Heart right ventricle (tissue), 16 donors: ENCODE measurements around the gene CRYBA2. TPM values are rescaled to one million over a fixed set of nuclear protein-coding genes. Genes with fewer than 3 reads are reported as not detected.

Experiments used
- ATAC-seq, 8 donors: fragments of 200-7000 bp; cut with Tn5 transposase; one replicate each; pipeline ENCODE4 v1.9.1; 2020; ENCODE audit warnings: mild to moderate bottlenecking in 8 of 8, moderate library complexity in 8 of 8, moderate number of reproducible peaks in 1 of 8
- DNase-seq, 2 donors: peaks; one replicate each; pipeline ENCODE4 v3.0.0-alpha.2; 2020
- H3K27ac ChIP-seq, 10 donors: fragments of 200-600 bp; sonication (generic) in 2 of 10; one replicate each; pipeline versions ENCODE4 v1.5.0 to v1.8.0; 2020 to 2022; ENCODE audit warnings: mild to moderate bottlenecking in 3 of 10
- H3K27me3 ChIP-seq, 7 donors: fragments of 200-600 bp; one replicate each; pipeline ENCODE4 v1.8.0; 2021 to 2022; ENCODE audit warnings: mild to moderate bottlenecking in 2 of 7
- H3K36me3 ChIP-seq, 9 donors: fragments of 200-600 bp; sonication (generic) in 1 of 9; one replicate each; pipeline versions ENCODE4 v1.5.0 to v1.8.0; 2020 to 2022; ENCODE audit warnings: mild to moderate bottlenecking in 2 of 9
- H3K4me1 ChIP-seq, 9 donors: fragments of 200-600 bp; sonication (generic) in 1 of 9; one replicate each; pipeline versions ENCODE4 v1.5.0 to v1.8.0; 2020 to 2022; ENCODE audit warnings: mild to moderate bottlenecking in 4 of 9
- H3K4me3 ChIP-seq, 10 donors: fragments of 200-600 bp; sonication (generic) in 2 of 10; one replicate each; pipeline versions ENCODE4 v1.5.0 to v1.8.0; 2020 to 2022; ENCODE audit warnings: mild to moderate bottlenecking in 7 of 10, moderate library complexity in 2 of 10
- H3K9me3 ChIP-seq, 11 donors: fragments of 200-600 bp in 10 of 11; sonication (generic) in 2 of 11; one replicate each; pipeline versions ENCODE4 v1.5.0 to v1.8.0; 2013 to 2022; ENCODE audit warnings: mild to moderate bottlenecking in 2 of 11, control low read depth in 1 of 11, moderate library complexity in 1 of 11
- WGBS, 2 donors: extraction: QIAGEN DNeasy Blood & Tissue Kit; methylation state at CpG; one replicate each; pipeline ENCODE4 v1.1.7; 2013; ENCODE audit warnings: inconsistent platforms in 1 of 2; 5-methylcytosine and 5-hydroxymethylcytosine counted together
- intact Hi-C, 10 donors: fragments of 100-400 bp; cut with DNase I; formaldehyde crosslinking; loops; one replicate each; pipeline versions ENCODE4 v1.11.1 to v1.14.2; 2022
- polyA plus RNA-seq, 2 donors: library from polyadenylated mRNA; stranded (reverse); fragments of 200-250 nt; gene quantifications; one replicate each; pipeline ENCODE4 v1.2.3, GENCODE V29; 2013
- total RNA-seq, 10 donors: library from RNA; stranded (reverse); fragmentation: NEBNext Ultra II Directional in 3 of 10; extraction: Animal tissue kit (Norgen Biotek cat#: 25700) in 3 of 10; gene quantifications; one replicate each; pipeline versions ENCODE4 v1.2.1 to v1.2.4, GENCODE V29; 2021 to 2023
- TF ChIP-seq, protein P1 (sequence below), 9 donors: fragments of 200-600 bp; sonication (generic) in 2 of 9; IDR thresholded peaks; one replicate each; pipeline versions ENCODE4 v1.5.0 to v1.8.0; 2021 to 2022; ENCODE audit warnings: antibody characterized with exemption in 9 of 9, mild to moderate bottlenecking in 5 of 9, moderate library complexity in 1 of 9
- donor health status: Arrhythmogenic right ventricular cardiomyopathy.
- donor health status: ischemic (EF 13 %, LVEDD 7.1; RV severe dilation, severe dysfunction).
- donor health status: healthy with polysubstance abuse.
- donor health status: DM: no; HTN: yes; CAD: no.
- donor health status: DM: no; HTN: no; CAD: no.
- donor health status: ischemic (EF 25% LVEDD 6.9; RV normal size, moderate dysfunction).
- donor health status: ischemic (EF 25% LVEDD 5.7; RV mildly dilated, moderate dysfunction).
- donor health status: healthy.
- donor health status: DM: yes; HTN: yes; CAD: no.
- donor health status: Ischemic cardiomyopathy.
- donor health status: ischemic (EF 35%, LVEDD 5.7; RV mildly dilated, moderate dysfunction).
- donor health status: nonischemic (EF 11% LVEDD 7.7; RV severe dilation, severe dysfunction).
- donor health status: DM: yes; HTN: yes; CAD: no.
- donor health status: PGD.
- donor health status: ischemic (EF 29% LVEDD 5.4; RV normal size, mild dysfunction).
- donor health status: nonischemic (EF 23%, LVEDD 6.1; RV moderate dilation, normal function).

The CRYBA2 gene
- total and polyA plus RNA-seq, 12 donors: not detected

GRCh38 chr2:219025637-219026585 is 32.7 kb upstream of the CRYBA2 start:
- H3K27me3 ChIP-seq: peaks cover 0 to 40% (median 20%) of the 10 kb centered on the region in 7 donors

GRCh38 chr2:219024059-219024458 is 30.8 kb upstream of the CRYBA2 start:
- ATAC-seq (no peak), DNase-seq (no peak)
- Histone ChIP-seq H3K9me3 (no peaks in the 10 kb centered on the region), H3K4me1 (no peaks in the 10 kb centered on the region), H3K27ac (no peak overlapping the region), H3K4me3 (no peak overlapping the region), H3K36me3 (no peaks in the 10 kb centered on the region), H3K27me3 (peaks cover 0 to 30% (median 7%) of the 10 kb centered on the region in 7 donors)
- TF ChIP-seq, protein P1, sequence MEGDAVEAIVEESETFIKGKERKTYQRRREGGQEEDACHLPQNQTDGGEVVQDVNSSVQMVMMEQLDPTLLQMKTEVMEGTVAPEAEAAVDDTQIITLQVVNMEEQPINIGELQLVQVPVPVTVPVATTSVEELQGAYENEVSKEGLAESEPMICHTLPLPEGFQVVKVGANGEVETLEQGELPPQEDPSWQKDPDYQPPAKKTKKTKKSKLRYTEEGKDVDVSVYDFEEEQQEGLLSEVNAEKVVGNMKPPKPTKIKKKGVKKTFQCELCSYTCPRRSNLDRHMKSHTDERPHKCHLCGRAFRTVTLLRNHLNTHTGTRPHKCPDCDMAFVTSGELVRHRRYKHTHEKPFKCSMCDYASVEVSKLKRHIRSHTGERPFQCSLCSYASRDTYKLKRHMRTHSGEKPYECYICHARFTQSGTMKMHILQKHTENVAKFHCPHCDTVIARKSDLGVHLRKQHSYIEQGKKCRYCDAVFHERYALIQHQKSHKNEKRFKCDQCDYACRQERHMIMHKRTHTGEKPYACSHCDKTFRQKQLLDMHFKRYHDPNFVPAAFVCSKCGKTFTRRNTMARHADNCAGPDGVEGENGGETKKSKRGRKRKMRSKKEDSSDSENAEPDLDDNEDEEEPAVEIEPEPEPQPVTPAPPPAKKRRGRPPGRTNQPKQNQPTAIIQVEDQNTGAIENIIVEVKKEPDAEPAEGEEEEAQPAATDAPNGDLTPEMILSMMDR (IDR thresholded peaks at IDR 0.05): no peak
- 68 to 73% methylated on average over 11 of the region's 11 CpGs for WGBS, 2 donors
- intact Hi-C loops: loop anchor here in 1 of 10 donors (10.0 kb wide), 1 partner anchor 131 kb away; no protein-coding TSS in a partner anchor

More at GRCh38 chr2:219025637-219026585, 32.7 kb upstream of the CRYBA2 start:
- no peaks in the 10 kb centered on the region for H3K4me1 ChIP-seq
- no peak overlapping the region for H3K27ac ChIP-seq
- no peak overlapping the region for H3K4me3 ChIP-seq
- no peaks in the 10 kb centered on the region for H3K9me3 ChIP-seq
- 81 to 86% methylated on average over 18 of the region's 18 CpGs for WGBS, 2 donors
- ATAC-seq (no peak), DNase-seq (no peak)
- intact Hi-C loops: loop anchor here in 1 of 10 donors (10.0 kb wide), 1 partner anchor 129 kb away; no protein-coding TSS in a partner anchor
- no peaks in the 10 kb centered on the region for H3K36me3 ChIP-seq
- TF ChIP-seq, protein P1 (IDR thresholded peaks at IDR 0.05): no peak

- Histone ChIP-seq H3K9me3 (no peaks in the 10 kb centered on the region), H3K36me3 (no peaks in the 10 kb centered on the region), H3K27me3 (peaks cover 0 to 37% (median 8%) of the 10 kb centered on the region in 7 donors), H3K4me3 (no peak overlapping the region), H3K27ac (no peak overlapping the region), H3K4me1 (no peaks in the 10 kb centered on the region)
- intact Hi-C loops: loop anchor here in 1 of 10 donors (10.0 kb wide), 1 partner anchor 132 kb away; no protein-coding TSS in a partner anchor
- ATAC-seq: no peak
- DNase-seq: no peak
- 72 to 73% methylated on average over 12 of the region's 12 CpGs for WGBS, 2 donors
- TF ChIP-seq, protein P1 (IDR thresholded peaks at IDR 0.05): no peak
These were observed 29.9 kb upstream of the CRYBA2 start for GRCh38 chr2:219023045-219023605.

GRCh38 chr2:219022616-219023015 is 29.4 kb upstream of the CRYBA2 start:
- Histone ChIP-seq H3K9me3 (no peaks in the 10 kb centered on the region), H3K27ac (no peak overlapping the region), H3K36me3 (no peaks in the 10 kb centered on the region), H3K27me3 (peaks cover 0 to 42% (median 6%) of the 10 kb centered on the region in 7 donors), H3K4me1 (no peaks in the 10 kb centered on the region), H3K4me3 (no peak overlapping the region)
- DNase-seq (no peak), ATAC-seq (no peak)
- intact Hi-C loops: loop anchor here in 1 of 10 donors (10.0 kb wide), 1 partner anchor 132 kb away; no protein-coding TSS in a partner anchor
- WGBS, 2 donors: 80 to 86% methylated on average over 5 of the region's 5 CpGs
- TF ChIP-seq, protein P1 (IDR thresholded peaks at IDR 0.05): no peak
